ENCODE results near the gene ALPP. TPM values are rescaled to one million over a fixed set of nuclear protein-coding genes. Genes with fewer than 3 reads are reported as not detected.
"Not testable (repeated sequence)": the region's sequence is repeated elsewhere in the genome, so short reads cannot be mapped to it uniquely, and the experiment has no call there.

ALPP gene
- total and polyA plus RNA-seq, 2 experiments from 2014 or later = not detected

DNA sequence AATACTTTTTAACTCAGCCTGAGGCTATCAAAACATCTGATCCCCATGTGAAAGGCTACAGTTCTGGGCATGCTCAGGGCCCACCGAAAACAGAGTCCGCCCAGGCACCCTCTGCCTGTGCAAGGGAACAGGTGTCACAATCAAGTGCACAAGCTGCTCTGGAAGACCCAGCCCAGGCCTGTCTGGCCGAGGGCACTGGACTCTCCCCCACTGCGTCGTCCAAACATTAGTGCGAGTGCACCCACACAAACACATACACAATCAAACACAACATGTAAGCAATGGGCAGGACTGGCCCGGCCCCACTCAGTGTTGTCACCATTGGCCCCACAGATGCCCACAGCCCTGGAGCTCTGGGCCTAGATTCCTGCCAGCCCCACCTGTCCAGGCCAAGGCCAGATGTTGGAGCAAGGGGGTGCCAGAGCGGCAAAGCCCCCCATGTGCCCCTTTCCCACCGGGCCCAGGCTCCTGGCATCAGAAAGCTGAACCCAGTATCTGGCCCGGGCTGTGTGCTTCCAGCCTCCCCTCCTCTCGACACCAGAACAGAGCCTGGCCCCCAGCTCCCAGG is 27.5 kb downstream of the ALPP start:
- H3K4me3 ChIP-seq = no peak overlapping the region
- H3K27me3 ChIP-seq (replicated peaks; ENCODE audit: insufficient read depth) = peaks cover 12% of the 10 kb centered on the region; the same call in 1 of the 2 replicates
- no peaks in the 10 kb centered on the region for H3K9me2 ChIP-seq (ENCODE audit: insufficient read depth)
- DNase-seq = no peak
- no peaks in the 10 kb centered on the region for H3K79me2 ChIP-seq (ENCODE audit: insufficient read depth)
- H3K4me1 ChIP-seq (ENCODE audit: insufficient read depth) = no peaks in the 10 kb centered on the region
- no peak overlapping the region for H3K9ac ChIP-seq
- in situ Hi-C loops (cut with MboI) = no loop called here
- no peaks in the 10 kb centered on the region for H3K36me3 ChIP-seq (ENCODE audit: low read depth)
- H2AFZ ChIP-seq = no peak overlapping the region
- 73 to 76% methylated on average over 9 to 11 of the region's 11 CpGs for WGBS, 2 experiments (ENCODE audit: low coverage in 1 of 2, low lambda C conversion rate in 2 of 2, missing lambda C conversion rate in 2 of 2)
- TF ChIP-seq EZH2phosphoT487 (IDR thresholded peaks at IDR 0.05; ENCODE audit: insufficient read depth, low read depth) (no peak), EZH2 (IDR thresholded peaks at IDR 0.05; ENCODE audit: insufficient read depth, poor library complexity, severe bottlenecking) (no peak)
- no peaks in the 10 kb centered on the region for H3F3A ChIP-seq (ENCODE audit: insufficient read depth)
- no peak overlapping the region for H3K27ac ChIP-seq
- no peaks in the 10 kb centered on the region for H4K20me1 ChIP-seq (ENCODE audit: insufficient read depth)
- no peaks in the 10 kb centered on the region for H3K9me3 ChIP-seq (ENCODE audit: low read depth)
- H3K4me2 ChIP-seq (ENCODE audit: unreplicated experiment) = no peak overlapping the region

DNA sequence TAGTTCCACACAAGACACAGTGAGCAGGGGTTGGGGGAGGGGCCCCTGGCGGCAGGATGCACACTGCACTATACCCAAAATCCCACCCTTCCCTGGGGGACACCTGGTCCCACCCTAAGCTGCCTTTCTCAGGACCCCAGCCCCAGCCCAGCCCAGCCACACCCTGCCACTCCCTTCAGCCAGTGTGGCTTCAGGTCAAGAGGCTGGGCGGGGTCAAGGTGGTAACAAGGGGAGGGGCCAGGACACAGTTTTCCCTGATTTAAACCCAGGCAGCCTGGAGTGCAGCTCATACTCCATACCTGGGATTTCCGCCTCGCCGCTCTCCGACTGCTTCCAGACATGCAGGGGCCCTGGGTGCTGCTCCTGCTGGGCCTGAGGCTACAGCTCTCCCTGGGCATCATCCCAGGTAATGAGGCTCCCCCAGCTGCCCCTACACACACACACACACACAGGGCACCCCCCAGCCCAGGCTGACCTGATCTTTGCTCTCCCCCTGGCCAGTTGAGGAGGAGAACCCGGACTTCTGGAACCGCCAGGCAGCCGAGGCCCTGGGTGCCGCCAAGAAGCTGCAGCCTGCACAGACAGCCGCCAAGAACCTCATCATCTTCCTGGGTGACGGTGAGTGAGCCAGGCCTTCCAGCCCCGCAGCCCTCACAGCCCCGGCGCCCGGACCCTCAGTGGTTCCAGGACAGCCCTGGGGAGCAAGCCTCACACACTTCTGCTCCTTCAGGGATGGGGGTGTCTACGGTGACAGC is 28.2 kb downstream of the ALPP start, which contains the start of gene ALPG:
TSS of gene ALPG (plus strand) at position 289 of the 755 bp plus-strand sequence. CDS start at position 340, 51 bp downstream.
- no peak for DNase-seq
- H2AFZ ChIP-seq = no peak within 1 kb of the TSS
- H3K27ac ChIP-seq = no peak within 1 kb of the TSS
- 62 to 69% methylated on average over 11 to 17 of the region's 17 CpGs for WGBS, 2 experiments (ENCODE audit: low coverage in 1 of 2, low lambda C conversion rate in 2 of 2, missing lambda C conversion rate in 2 of 2)
- H3K4me3 ChIP-seq = no peak within 1 kb of the TSS
- no peaks in the 10 kb centered on the region for H3K79me2 ChIP-seq (ENCODE audit: insufficient read depth)
- no peaks in the 10 kb centered on the region for H3K36me3 ChIP-seq (ENCODE audit: low read depth)
- in situ Hi-C loops (cut with MboI) = no loop called here
- no peak within 1 kb of the TSS for H3K4me2 ChIP-seq (ENCODE audit: unreplicated experiment)
- TF ChIP-seq EZH2phosphoT487 (IDR thresholded peaks at IDR 0.05; ENCODE audit: insufficient read depth, low read depth) = no peak
- TF ChIP-seq EZH2 (IDR thresholded peaks at IDR 0.05; ENCODE audit: insufficient read depth, poor library complexity, severe bottlenecking) = no peak
- H3K9me2 ChIP-seq (ENCODE audit: insufficient read depth) = no peaks in the 10 kb centered on the region
- no peak within 1 kb of the TSS for H3K9ac ChIP-seq
- no peaks in the 10 kb centered on the region for H3K9me3 ChIP-seq (ENCODE audit: low read depth)
- no peaks in the 10 kb centered on the region for H4K20me1 ChIP-seq (ENCODE audit: insufficient read depth)
- H3F3A ChIP-seq (ENCODE audit: insufficient read depth) = no peaks in the 10 kb centered on the region
- peaks cover 16% of the 10 kb centered on the region; the same call in 1 of the 2 replicates for H3K27me3 ChIP-seq (replicated peaks; ENCODE audit: insufficient read depth)
- no peaks in the 10 kb centered on the region for H3K4me1 ChIP-seq (ENCODE audit: insufficient read depth)

DNA sequence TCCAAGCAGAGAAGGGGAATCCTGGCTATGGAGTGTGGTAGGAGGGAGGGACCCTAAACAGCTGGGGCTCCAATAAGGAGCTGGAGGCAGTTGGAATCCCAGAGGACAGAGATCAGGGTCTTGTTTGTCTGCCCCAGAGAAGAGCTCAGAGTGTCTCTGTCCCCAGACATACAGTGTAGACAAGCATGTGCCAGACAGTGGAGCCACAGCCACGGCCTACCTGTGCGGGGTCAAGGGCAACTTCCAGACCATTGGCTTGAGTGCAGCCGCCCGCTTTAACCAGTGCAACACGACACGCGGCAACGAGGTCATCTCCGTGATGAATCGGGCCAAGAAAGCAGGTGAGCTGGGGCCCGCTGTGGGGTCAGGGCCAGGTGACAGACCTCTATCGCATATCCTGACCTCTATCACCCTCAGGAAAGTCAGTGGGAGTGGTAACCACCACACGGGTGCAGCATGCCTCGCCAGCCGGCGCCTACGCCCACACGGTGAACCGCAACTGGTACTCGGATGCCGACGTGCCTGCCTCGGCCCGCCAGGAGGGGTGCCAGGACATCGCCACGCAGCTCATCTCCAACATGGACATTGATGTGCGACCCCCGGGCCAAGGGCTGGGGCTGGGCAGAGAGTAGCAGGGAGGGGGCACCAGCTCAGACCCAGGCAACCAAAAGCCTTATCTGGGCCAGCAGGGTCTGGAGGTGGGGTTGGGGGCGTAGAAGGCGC is 29.0 kb downstream of the ALPP start:
- H3K9me2 ChIP-seq (ENCODE audit: insufficient read depth); H3K79me2 ChIP-seq (ENCODE audit: insufficient read depth); in situ Hi-C loops (cut with MboI); H3K27ac ChIP-seq; H3K4me1 ChIP-seq (ENCODE audit: insufficient read depth); H3F3A ChIP-seq (ENCODE audit: insufficient read depth); H2AFZ ChIP-seq; H3K36me3 ChIP-seq (ENCODE audit: low read depth); H3K9me3 ChIP-seq (ENCODE audit: low read depth); H4K20me1 ChIP-seq (ENCODE audit: insufficient read depth); H3K4me3 ChIP-seq; H3K9ac ChIP-seq; H3K4me2 ChIP-seq (ENCODE audit: unreplicated experiment); DNase-seq: not testable (repeated sequence)
- WGBS, 2 experiments (ENCODE audit: low coverage in 1 of 2, low lambda C conversion rate in 2 of 2, missing lambda C conversion rate in 2 of 2) = 67 to 72% methylated on average over 25 to 30 of the region's 30 CpGs
- H3K27me3 ChIP-seq (replicated peaks; ENCODE audit: insufficient read depth) = peaks cover 19% of the 10 kb centered on the region; the same call in 1 of the 2 replicates

DNA sequence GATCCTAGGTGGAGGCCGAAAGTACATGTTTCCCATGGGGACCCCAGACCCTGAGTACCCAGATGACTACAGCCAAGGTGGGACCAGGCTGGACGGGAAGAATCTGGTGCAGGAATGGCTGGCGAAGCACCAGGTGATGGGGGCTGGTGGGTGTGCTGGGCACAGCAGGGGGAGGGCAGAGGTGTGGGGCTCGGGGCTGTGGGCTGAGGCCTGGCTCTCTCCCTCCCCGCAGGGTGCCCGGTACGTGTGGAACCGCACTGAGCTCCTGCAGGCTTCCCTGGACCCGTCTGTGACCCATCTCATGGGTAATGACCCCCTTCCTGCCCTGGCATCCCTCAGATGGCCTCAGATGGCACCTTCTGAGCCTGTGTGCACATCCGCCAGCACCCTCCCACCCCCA is 29.7 kb downstream of the ALPP start:
- H3K27me3 ChIP-seq (replicated peaks; ENCODE audit: insufficient read depth) = peaks cover 19% of the 10 kb centered on the region
- WGBS, 2 experiments (ENCODE audit: low coverage in 1 of 2, low lambda C conversion rate in 2 of 2, missing lambda C conversion rate in 2 of 2) = 80% methylated on average over 3 of the region's 10 CpGs; no CpG with 5 or more reads in 1 of the 2 experiments
- H3K79me2 ChIP-seq (ENCODE audit: insufficient read depth); H3K4me1 ChIP-seq (ENCODE audit: insufficient read depth); H3K36me3 ChIP-seq (ENCODE audit: low read depth); DNase-seq; H3F3A ChIP-seq (ENCODE audit: insufficient read depth); H4K20me1 ChIP-seq (ENCODE audit: insufficient read depth); H3K9me2 ChIP-seq (ENCODE audit: insufficient read depth); H3K4me2 ChIP-seq (ENCODE audit: unreplicated experiment); H3K9me3 ChIP-seq (ENCODE audit: low read depth); H3K9ac ChIP-seq; in situ Hi-C loops (cut with MboI); H3K4me3 ChIP-seq; H2AFZ ChIP-seq; H3K27ac ChIP-seq: not testable (repeated sequence)

DNA sequence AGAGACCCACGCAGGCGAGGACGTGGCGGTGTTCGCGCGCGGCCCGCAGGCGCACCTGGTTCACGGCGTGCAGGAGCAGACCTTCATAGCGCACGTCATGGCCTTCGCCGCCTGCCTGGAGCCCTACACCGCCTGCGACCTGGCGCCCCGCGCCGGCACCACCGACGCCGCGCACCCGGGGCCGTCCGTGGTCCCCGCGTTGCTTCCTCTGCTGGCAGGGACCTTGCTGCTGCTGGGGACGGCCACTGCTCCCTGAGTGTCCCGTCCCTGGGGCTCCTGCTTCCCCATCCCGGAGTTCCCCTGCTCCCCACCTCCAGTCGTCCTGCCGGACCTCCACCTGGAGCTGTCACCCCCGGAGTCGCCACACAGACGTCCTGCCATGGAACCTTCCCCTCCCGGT is 31.1 kb downstream of the ALPP start:
- peaks cover 26% of the 10 kb centered on the region for H3K27me3 ChIP-seq (replicated peaks; ENCODE audit: insufficient read depth)
- H3K9ac ChIP-seq; H3K4me3 ChIP-seq; H3F3A ChIP-seq (ENCODE audit: insufficient read depth); H4K20me1 ChIP-seq (ENCODE audit: insufficient read depth); H3K79me2 ChIP-seq (ENCODE audit: insufficient read depth); H3K27ac ChIP-seq; H2AFZ ChIP-seq; H3K4me2 ChIP-seq (ENCODE audit: unreplicated experiment); H3K9me3 ChIP-seq (ENCODE audit: low read depth); H3K4me1 ChIP-seq (ENCODE audit: insufficient read depth); in situ Hi-C loops (cut with MboI); H3K9me2 ChIP-seq (ENCODE audit: insufficient read depth); DNase-seq; H3K36me3 ChIP-seq (ENCODE audit: low read depth): not testable (repeated sequence)
- WGBS, 2 experiments (ENCODE audit: low coverage in 1 of 2, low lambda C conversion rate in 2 of 2, missing lambda C conversion rate in 2 of 2) = 54 to 82% methylated on average over 9 to 40 of the region's 40 CpGs

All from GM23248 (cell line).